HEK293 (cell line): ENCODE data around the gene LLGL2.

Experiments used
- FEZF1 ChIP-seq: fragments of 450-650 bp; formaldehyde crosslinking; IDR thresholded peaks from 2 replicates; pipeline ENCODE4 v1.5.1; 2016; ENCODE audit warnings: missing biosample characterization, missing genetic modification characterization
- GLI4 ChIP-seq: fragments of 450-650 bp; formaldehyde crosslinking; IDR thresholded peaks from 2 replicates; pipeline ENCODE4 v1.5.1; 2016; ENCODE audit warnings: missing biosample characterization, missing genetic modification characterization
- KLF7 ChIP-seq: fragments of 450-650 bp; formaldehyde crosslinking; IDR thresholded peaks from 2 replicates; pipeline ENCODE4 v1.5.1; 2016; ENCODE audit warnings: missing biosample characterization, missing genetic modification characterization, borderline replicate concordance
- MZF1 ChIP-seq: fragments of 450-650 bp; formaldehyde crosslinking; IDR thresholded peaks from 2 replicates; pipeline ENCODE4 v1.5.1; 2017; ENCODE audit warnings: missing biosample characterization, missing genetic modification characterization, borderline replicate concordance
- RBAK ChIP-seq: fragments of 450-650 bp; formaldehyde crosslinking; IDR thresholded peaks from 2 replicates; pipeline ENCODE4 v1.5.1; 2016; ENCODE audit warnings: missing biosample characterization, missing genetic modification characterization
- ZBTB8A ChIP-seq: fragments of 450-650 bp; formaldehyde crosslinking; IDR thresholded peaks from 2 replicates; pipeline ENCODE4 v1.5.1; 2016; ENCODE audit warnings: missing biosample characterization, missing genetic modification characterization
- ZNF140 ChIP-seq: fragments of 450-650 bp; formaldehyde crosslinking; IDR thresholded peaks from 2 replicates; pipeline ENCODE4 v1.5.1; 2016; ENCODE audit warnings: missing biosample characterization, missing genetic modification characterization
- ZNF155 ChIP-seq: fragments of 450-650 bp; formaldehyde crosslinking; IDR thresholded peaks from 2 replicates; pipeline ENCODE4 v1.5.1; 2016; ENCODE audit warnings: missing biosample characterization, missing genetic modification characterization
- ZNF341 ChIP-seq: fragments of 450-650 bp; formaldehyde crosslinking; IDR thresholded peaks from 2 replicates; pipeline ENCODE4; 2016; ENCODE audit warnings: low read depth, missing biosample characterization, missing genetic modification characterization
- ZNF350 ChIP-seq: fragments of 450-650 bp; formaldehyde crosslinking; IDR thresholded peaks from 2 replicates; pipeline ENCODE4 v1.5.0; 2017; ENCODE audit warnings: missing biosample characterization, mild to moderate bottlenecking, missing genetic modification characterization
- ZNF501 ChIP-seq: fragments of 450-650 bp; formaldehyde crosslinking; IDR thresholded peaks from 2 replicates; pipeline ENCODE4 v1.5.1; 2016; ENCODE audit warnings: missing biosample characterization, missing genetic modification characterization
- ZNF514 ChIP-seq: fragments of 450-650 bp; formaldehyde crosslinking; IDR thresholded peaks from 2 replicates; pipeline ENCODE4 v1.5.1; 2016; ENCODE audit warnings: missing biosample characterization, missing genetic modification characterization
- ZNF521 ChIP-seq: fragments of 450-650 bp; formaldehyde crosslinking; IDR thresholded peaks from 2 replicates; pipeline ENCODE4 v1.5.1; 2017; ENCODE audit warnings: missing biosample characterization, mild to moderate bottlenecking, missing genetic modification characterization
- ZNF549 ChIP-seq: fragments of 450-650 bp; IDR thresholded peaks from 2 replicates; pipeline ENCODE4 v1.5.1; 2018; ENCODE audit warnings: missing biosample characterization, missing genetic modification characterization, mild to moderate bottlenecking, inconsistent platforms, moderate library complexity
- ZNF555 ChIP-seq: fragments of 450-650 bp; formaldehyde crosslinking; conservative IDR thresholded peaks from 2 replicates; pipeline ENCODE4 v1.5.1; 2017; ENCODE audit warnings: missing biosample characterization, mild to moderate bottlenecking, missing genetic modification characterization, inconsistent platforms
- ZNF596 ChIP-seq: fragments of 450-650 bp; IDR thresholded peaks from 2 replicates; pipeline ENCODE4 v1.5.0; 2018; ENCODE audit warnings: missing biosample characterization, mild to moderate bottlenecking, missing genetic modification characterization, moderate library complexity
- ZNF610 ChIP-seq: fragments of 450-650 bp; formaldehyde crosslinking; IDR thresholded peaks from 2 replicates; pipeline ENCODE4 v1.5.1; 2016; ENCODE audit warnings: missing biosample characterization, missing genetic modification characterization, borderline replicate concordance
- ZNF624 ChIP-seq: fragments of 450-650 bp; formaldehyde crosslinking; IDR thresholded peaks from 2 replicates; pipeline ENCODE4 v1.5.1; 2017; ENCODE audit warnings: missing biosample characterization, missing genetic modification characterization
- ZNF776 ChIP-seq: fragments of 450-650 bp; formaldehyde crosslinking; IDR thresholded peaks from 2 replicates; pipeline ENCODE4 v1.5.0; 2017; ENCODE audit warnings: missing biosample characterization, missing genetic modification characterization, borderline replicate concordance
- ZNF830 ChIP-seq: fragments of 450-650 bp; IDR thresholded peaks from 2 replicates; pipeline ENCODE4 v1.5.0; 2018; ENCODE audit warnings: missing biosample characterization, missing genetic modification characterization, low read depth, mild to moderate bottlenecking, moderate library complexity
- ZSCAN30 ChIP-seq: fragments of 450-650 bp; IDR thresholded peaks from 2 replicates; pipeline ENCODE4 v1.5.1; 2018; ENCODE audit warnings: missing biosample characterization, mild to moderate bottlenecking, missing genetic modification characterization, moderate library complexity
- ZXDB ChIP-seq: fragments of 450-650 bp; formaldehyde crosslinking; IDR thresholded peaks from 2 replicates; pipeline ENCODE4 v1.5.1; 2016; ENCODE audit warnings: missing biosample characterization, missing genetic modification characterization
- TF ChIP-seq, protein P1 (sequence below): fragments of 450-650 bp; formaldehyde crosslinking; IDR thresholded peaks from 2 replicates; pipeline ENCODE4 v1.5.1; 2016; ENCODE audit warnings: missing biosample characterization, missing genetic modification characterization
- TF ChIP-seq, protein P2 (sequence below): fragments of 450-650 bp; formaldehyde crosslinking; IDR thresholded peaks from 2 replicates; pipeline ENCODE4 v1.5.1; 2016; ENCODE audit warnings: missing biosample characterization, missing genetic modification characterization
- TF ChIP-seq, protein P3 (sequence below): fragments of 450-650 bp; formaldehyde crosslinking; IDR thresholded peaks from 2 replicates; pipeline ENCODE4 v1.5.1; 2016; ENCODE audit warnings: missing biosample characterization, missing genetic modification characterization
- TF ChIP-seq, protein P4 (sequence below): fragments of 450-650 bp; formaldehyde crosslinking; IDR thresholded peaks from 2 replicates; pipeline ENCODE4 v1.5.1; 2016; ENCODE audit warnings: missing biosample characterization, missing genetic modification characterization
- TF ChIP-seq, protein P5 (sequence below): fragments of 450-650 bp; formaldehyde crosslinking; IDR thresholded peaks from 2 replicates; pipeline ENCODE4 v1.5.1; 2016; ENCODE audit warnings: missing biosample characterization, missing genetic modification characterization
- TF ChIP-seq, protein P6 (sequence below): fragments of 450-650 bp; formaldehyde crosslinking; IDR thresholded peaks from 2 replicates; pipeline ENCODE4 v1.5.1; 2016; ENCODE audit warnings: missing biosample characterization, missing genetic modification characterization, borderline replicate concordance

Gene LLGL2

DNA sequence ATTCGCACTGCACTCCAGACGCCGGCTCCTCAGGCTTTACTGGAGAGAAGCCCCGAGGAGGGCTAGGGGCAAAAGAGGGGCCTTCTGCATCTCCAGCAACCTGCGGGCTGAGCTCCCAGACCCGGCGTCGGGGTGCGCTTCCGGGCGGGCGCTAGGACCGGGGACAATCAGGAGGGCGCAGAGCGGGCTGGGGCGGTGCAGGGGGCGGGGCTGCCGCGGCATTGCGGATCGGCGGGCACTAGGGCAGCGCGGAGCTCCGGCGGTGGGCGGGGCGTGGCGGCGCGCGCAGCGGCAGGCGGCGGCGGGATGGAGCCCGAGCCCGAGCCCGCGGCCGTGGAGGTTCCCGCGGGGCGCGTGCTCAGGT lies 9.3 kb upstream of the LLGL2 start, which contains the start of gene TSEN54 (continued):
- TF ChIP-seq ZNF830 (tag by site-specific recombination) (no peak), ZNF610 (no peak), KLF7 (tag by site-specific recombination) (no peak), ZBTB8A (tag by site-specific recombination) (no peak; the same call in none of the 2 replicates), ZNF776 (tag by site-specific recombination) (no peak), ZXDB (no peak), GLI4 (tag by site-specific recombination) (no peak), ZNF624 (tag by site-specific recombination) (no peak), ZNF555 (tag by site-specific recombination) (no peak), ZNF140 (tag by site-specific recombination) (no peak), ZNF350 (no peak), FEZF1 (tag by site-specific recombination) (no peak), ZNF596 (tag by site-specific recombination) (no peak), ZNF341 (tag by site-specific recombination) (no peak; the same call in 1 of the 2 replicates), ZNF521 (tag by site-specific recombination) (no peak), ZNF501 (tag by site-specific recombination) (0 out of 2 replicates have a peak, but pooled peaks have one; percentile 10), ZSCAN30 (tag by site-specific recombination) (peak; percentile 64), RBAK (tag by site-specific recombination) (no peak), ZNF155 (tag by site-specific recombination) (no peak), MZF1 (no peak), ZNF549 (tag by site-specific recombination) (no peak), ZNF514 (tag by site-specific recombination) (no peak)
- TF ChIP-seq, protein P1, sequence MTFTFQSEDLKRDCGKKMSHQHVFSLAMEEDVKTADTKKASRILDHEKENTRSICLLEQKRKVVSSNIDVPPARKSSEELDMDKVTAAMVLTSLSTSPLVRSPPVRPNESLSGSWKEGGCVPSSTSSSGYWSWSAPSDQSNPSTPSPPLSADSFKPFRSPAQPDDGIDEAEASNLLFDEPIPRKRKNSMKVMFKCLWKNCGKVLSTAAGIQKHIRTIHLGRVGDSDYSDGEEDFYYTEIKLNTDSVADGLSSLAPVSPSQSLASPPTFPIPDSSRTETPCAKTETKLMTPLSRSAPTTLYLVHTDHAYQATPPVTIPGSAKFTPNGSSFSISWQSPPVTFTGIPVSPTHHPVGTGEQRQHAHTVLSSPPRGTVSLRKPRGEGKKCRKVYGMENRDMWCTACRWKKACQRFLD (tag by site-specific recombination) = no peak
- TF ChIP-seq, protein P2, sequence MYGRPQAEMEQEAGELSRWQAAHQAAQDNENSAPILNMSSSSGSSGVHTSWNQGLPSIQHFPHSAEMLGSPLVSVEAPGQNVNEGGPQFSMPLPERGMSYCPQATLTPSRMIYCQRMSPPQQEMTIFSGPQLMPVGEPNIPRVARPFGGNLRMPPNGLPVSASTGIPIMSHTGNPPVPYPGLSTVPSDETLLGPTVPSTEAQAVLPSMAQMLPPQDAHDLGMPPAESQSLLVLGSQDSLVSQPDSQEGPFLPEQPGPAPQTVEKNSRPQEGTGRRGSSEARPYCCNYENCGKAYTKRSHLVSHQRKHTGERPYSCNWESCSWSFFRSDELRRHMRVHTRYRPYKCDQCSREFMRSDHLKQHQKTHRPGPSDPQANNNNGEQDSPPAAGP (tag by site-specific recombination) = no peak; the same call in 1 of the 2 replicates
- TF ChIP-seq, protein P3, sequence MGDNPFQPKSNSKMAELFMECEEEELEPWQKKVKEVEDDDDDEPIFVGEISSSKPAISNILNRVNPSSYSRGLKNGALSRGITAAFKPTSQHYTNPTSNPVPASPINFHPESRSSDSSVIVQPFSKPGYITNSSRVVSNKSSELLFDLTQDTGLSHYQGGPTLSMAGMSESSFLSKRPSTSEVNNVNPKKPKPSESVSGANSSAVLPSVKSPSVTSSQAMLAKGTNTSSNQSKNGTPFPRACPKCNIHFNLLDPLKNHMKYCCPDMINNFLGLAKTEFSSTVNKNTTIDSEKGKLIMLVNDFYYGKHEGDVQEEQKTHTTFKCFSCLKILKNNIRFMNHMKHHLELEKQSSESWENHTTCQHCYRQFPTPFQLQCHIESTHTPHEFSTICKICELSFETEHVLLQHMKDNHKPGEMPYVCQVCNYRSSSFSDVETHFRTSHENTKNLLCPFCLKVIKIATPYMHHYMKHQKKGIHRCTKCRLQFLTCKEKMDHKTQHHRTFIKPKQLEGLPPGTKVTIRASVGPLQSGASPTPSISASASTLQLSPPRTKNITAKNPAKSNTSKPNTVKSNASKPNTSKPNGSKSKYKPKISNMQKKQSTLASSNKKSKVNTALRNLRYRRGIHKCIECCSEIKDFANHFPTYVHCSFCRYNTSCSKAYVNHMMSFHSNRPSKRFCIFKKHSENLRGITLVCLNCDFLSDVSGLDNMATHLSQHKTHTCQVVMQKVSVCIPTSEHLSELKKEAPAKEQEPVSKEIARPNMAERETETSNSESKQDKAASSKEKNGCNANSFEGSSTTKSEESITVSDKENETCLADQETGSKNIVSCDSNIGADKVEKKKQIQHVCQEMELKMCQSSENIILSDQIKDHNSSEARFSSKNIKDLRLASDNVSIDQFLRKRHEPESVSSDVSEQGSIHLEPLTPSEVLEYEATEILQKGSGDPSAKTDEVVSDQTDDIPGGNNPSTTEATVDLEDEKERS (tag by site-specific recombination) = no peak
- TF ChIP-seq, protein P4, sequence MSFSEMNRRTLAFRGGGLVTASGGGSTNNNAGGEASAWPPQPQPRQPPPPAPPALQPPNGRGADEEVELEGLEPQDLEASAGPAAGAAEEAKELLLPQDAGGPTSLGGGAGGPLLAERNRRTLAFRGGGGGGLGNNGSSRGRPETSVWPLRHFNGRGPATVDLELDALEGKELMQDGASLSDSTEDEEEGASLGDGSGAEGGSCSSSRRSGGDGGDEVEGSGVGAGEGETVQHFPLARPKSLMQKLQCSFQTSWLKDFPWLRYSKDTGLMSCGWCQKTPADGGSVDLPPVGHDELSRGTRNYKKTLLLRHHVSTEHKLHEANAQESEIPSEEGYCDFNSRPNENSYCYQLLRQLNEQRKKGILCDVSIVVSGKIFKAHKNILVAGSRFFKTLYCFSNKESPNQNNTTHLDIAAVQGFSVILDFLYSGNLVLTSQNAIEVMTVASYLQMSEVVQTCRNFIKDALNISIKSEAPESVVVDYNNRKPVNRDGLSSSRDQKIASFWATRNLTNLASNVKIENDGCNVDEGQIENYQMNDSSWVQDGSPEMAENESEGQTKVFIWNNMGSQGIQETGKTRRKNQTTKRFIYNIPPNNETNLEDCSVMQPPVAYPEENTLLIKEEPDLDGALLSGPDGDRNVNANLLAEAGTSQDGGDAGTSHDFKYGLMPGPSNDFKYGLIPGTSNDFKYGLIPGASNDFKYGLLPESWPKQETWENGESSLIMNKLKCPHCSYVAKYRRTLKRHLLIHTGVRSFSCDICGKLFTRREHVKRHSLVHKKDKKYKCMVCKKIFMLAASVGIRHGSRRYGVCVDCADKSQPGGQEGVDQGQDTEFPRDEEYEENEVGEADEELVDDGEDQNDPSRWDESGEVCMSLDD (tag by site-specific recombination) = peak; percentile 4; the same call in 1 of the 2 replicates
- TF ChIP-seq, protein P5, sequence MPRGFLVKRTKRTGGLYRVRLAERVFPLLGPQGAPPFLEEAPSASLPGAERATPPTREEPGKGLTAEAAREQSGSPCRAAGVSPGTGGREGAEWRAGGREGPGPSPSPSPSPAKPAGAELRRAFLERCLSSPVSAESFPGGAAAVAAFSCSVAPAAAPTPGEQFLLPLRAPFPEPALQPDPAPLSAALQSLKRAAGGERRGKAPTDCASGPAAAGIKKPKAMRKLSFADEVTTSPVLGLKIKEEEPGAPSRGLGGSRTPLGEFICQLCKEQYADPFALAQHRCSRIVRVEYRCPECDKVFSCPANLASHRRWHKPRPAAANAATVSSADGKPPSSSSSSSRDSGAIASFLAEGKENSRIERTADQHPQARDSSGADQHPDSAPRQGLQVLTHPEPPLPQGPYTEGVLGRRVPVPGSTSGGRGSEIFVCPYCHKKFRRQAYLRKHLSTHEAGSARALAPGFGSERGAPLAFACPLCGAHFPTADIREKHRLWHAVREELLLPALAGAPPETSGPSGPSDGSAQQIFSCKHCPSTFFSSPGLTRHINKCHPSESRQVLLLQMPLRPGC (tag by site-specific recombination) = no peak; the same call in 1 of the 2 replicates
- TF ChIP-seq, protein P6, sequence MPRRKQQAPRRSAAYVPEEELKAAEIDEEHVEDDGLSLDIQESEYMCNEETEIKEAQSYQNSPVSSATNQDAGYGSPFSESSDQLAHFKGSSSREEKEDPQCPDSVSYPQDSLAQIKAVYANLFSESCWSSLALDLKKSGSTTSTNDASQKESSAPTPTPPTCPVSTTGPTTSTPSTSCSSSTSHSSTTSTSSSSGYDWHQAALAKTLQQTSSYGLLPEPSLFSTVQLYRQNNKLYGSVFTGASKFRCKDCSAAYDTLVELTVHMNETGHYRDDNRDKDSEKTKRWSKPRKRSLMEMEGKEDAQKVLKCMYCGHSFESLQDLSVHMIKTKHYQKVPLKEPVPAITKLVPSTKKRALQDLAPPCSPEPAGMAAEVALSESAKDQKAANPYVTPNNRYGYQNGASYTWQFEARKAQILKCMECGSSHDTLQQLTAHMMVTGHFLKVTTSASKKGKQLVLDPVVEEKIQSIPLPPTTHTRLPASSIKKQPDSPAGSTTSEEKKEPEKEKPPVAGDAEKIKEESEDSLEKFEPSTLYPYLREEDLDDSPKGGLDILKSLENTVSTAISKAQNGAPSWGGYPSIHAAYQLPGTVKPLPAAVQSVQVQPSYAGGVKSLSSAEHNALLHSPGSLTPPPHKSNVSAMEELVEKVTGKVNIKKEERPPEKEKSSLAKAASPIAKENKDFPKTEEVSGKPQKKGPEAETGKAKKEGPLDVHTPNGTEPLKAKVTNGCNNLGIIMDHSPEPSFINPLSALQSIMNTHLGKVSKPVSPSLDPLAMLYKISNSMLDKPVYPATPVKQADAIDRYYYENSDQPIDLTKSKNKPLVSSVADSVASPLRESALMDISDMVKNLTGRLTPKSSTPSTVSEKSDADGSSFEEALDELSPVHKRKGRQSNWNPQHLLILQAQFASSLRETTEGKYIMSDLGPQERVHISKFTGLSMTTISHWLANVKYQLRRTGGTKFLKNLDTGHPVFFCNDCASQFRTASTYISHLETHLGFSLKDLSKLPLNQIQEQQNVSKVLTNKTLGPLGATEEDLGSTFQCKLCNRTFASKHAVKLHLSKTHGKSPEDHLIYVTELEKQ (tag by site-specific recombination) = no peak
